PC-9 (cell line): ENCODE data around the gene ZNRF3. TPM values are rescaled to one million over a fixed set of nuclear protein-coding genes. Genes with fewer than 3 reads are reported as not detected.

Experiments used
- BruUV-seq: library from RNA; stranded (reverse); fragments of 400-500 nt; replicated peaks from 2 replicates; lab custom pipeline; 2021; lab: Mats Ljungman, UMichigan
- CTCF ChIA-PET: fragments of 300-600 bp; sonication (Branson Sonifier 250); formaldehyde crosslinking; loops from one replicate; lab custom pipeline; 2022; ENCODE audit warnings: antibody characterized with exemption; lab: Charles Lee
- POLR2A ChIA-PET: fragments of 300-600 bp; sonication (Branson Sonifier 250); formaldehyde crosslinking; loops from one replicate; lab custom pipeline; 2022; ENCODE audit warnings: antibody characterized with exemption; ENCODE audit not compliant: unreplicated experiment; lab: Charles Lee
- DNase-seq, 2 experiments: peaks; one replicate each; pipeline versions ENCODE4 v3.0.0 to v3.0.0-alpha.2; 2015 to 2022; ENCODE audit warnings: mixed read lengths in 1 of 2
- H2AFZ ChIP-seq: fragments of 200-600 bp; sonication (generic); 2 replicates; pipeline ENCODE4 v1.8.1; 2017; ENCODE audit warnings: antibody characterized with exemption
- H3F3A ChIP-seq: fragments of 200-600 bp; sonication (generic); 2 replicates; pipeline ENCODE4 v1.8.1; 2017; ENCODE audit warnings: antibody characterized with exemption, mild to moderate bottlenecking, low read depth; ENCODE audit not compliant: insufficient read depth
- H3K27ac ChIP-seq: fragments of 200-600 bp; sonication (generic); 2 replicates; pipeline ENCODE4 v1.6.1; 2016; ENCODE audit warnings: mixed run types
- H3K27me3 ChIP-seq: fragments of 200-600 bp; sonication (generic); 2 replicates; pipeline ENCODE4 v1.6.1; 2016; ENCODE audit warnings: low read depth, mixed run types; ENCODE audit not compliant: insufficient read depth
- H3K36me3 ChIP-seq: fragments of 200-600 bp; sonication (generic); 2 replicates; pipeline ENCODE4 v1.6.1; 2016; ENCODE audit warnings: low read depth, mixed run types
- H3K4me1 ChIP-seq: fragments of 200-600 bp; sonication (generic); replicated peaks from 2 replicates; pipeline ENCODE4 v1.6.1; 2016; ENCODE audit warnings: mixed run types; ENCODE audit not compliant: insufficient read depth
- H3K4me2 ChIP-seq: fragments of 200-600 bp; sonication (generic); 2 replicates; pipeline ENCODE4 v1.6.1; 2017; ENCODE audit warnings: mixed run types
- H3K4me3 ChIP-seq: fragments of 200-600 bp; sonication (generic); 2 replicates; pipeline ENCODE4 v1.6.1; 2016; ENCODE audit warnings: mixed run types
- H3K79me2 ChIP-seq: fragments of 200-600 bp; sonication (generic); 2 replicates; pipeline ENCODE4 v1.6.1; 2017; ENCODE audit warnings: low read depth, mixed run types
- H3K9me2 ChIP-seq: fragments of 200-600 bp; sonication (generic); 2 replicates; pipeline ENCODE4 v1.8.1; 2017; ENCODE audit warnings: mild to moderate bottlenecking; ENCODE audit not compliant: insufficient read depth
- H3K9me3 ChIP-seq: fragments of 200-600 bp; sonication (generic); 2 replicates; pipeline ENCODE4 v1.8.1; 2016; ENCODE audit warnings: low read depth; ENCODE audit not compliant: insufficient read depth
- H4K20me1 ChIP-seq: fragments of 200-600 bp; sonication (generic); 2 replicates; pipeline ENCODE4 v1.8.1; 2017; ENCODE audit not compliant: insufficient read depth
- CTCF ChIP-seq: fragments of 200-600 bp; sonication (generic); conservative IDR thresholded peaks from 2 replicates; pipeline ENCODE4 v1.6.1; 2017; ENCODE audit warnings: mixed run types, antibody characterized with exemption, mild to moderate bottlenecking, moderate library complexity
- EZH2 ChIP-seq: fragments of 200-600 bp; sonication (generic); IDR thresholded peaks from 2 replicates; pipeline ENCODE4 v1.8.0; 2017; ENCODE audit warnings: antibody characterized with exemption, low read depth
- intact Hi-C: fragments of 100-400 bp; cut with micrococcal nuclease; formaldehyde crosslinking; loops from one replicate; pipeline ENCODE4 v1.10.0; 2022; ENCODE audit not compliant: unreplicated experiment
- total RNA-seq: library from RNA; stranded (reverse); gene quantifications from 2 replicates; pipeline ENCODE4 v1.2.3, GENCODE V29; 2021

The ZNRF3 gene
- total RNA-seq, 1 experiment from 2014 or later: 5.2 TPM

- no peak overlapping the region for H3K4me2 ChIP-seq
- DNase-seq: no peak
- no TSS peak for BruUV-seq
- intact Hi-C loops: no loop called here
- no peaks in the 10 kb centered on the region for H3K27me3 ChIP-seq
- H2AFZ ChIP-seq: no peak overlapping the region
- no peaks in the 10 kb centered on the region for H3K4me1 ChIP-seq
- H3F3A ChIP-seq: no peaks in the 10 kb centered on the region
- H3K27ac ChIP-seq: no peak overlapping the region
- H3K36me3 ChIP-seq: no peaks in the 10 kb centered on the region
- H4K20me1 ChIP-seq: no peaks in the 10 kb centered on the region
- 0 out of 2 replicates have a peak, but pooled peaks cover 4% of the 10 kb centered on the region for H3K79me2 ChIP-seq
- H3K9me3 ChIP-seq: no peaks in the 10 kb centered on the region
- H3K4me3 ChIP-seq: no peak overlapping the region
- ChIA-PET POLR2A (no interaction called here), CTCF (no interaction called here)
- TF ChIP-seq CTCF (no peak), EZH2 (no peak)
- H3K9me2 ChIP-seq: no peaks in the 10 kb centered on the region
These were observed 38.2 kb downstream of the ZNRF3 start for GRCh38 chr22:28921585-28921879.

GRCh38 chr22:28922540-28923244 is 39.3 kb downstream of the ZNRF3 start:
- Histone ChIP-seq H3F3A (no peaks in the 10 kb centered on the region), H3K4me1 (no peaks in the 10 kb centered on the region), H3K4me3 (no peak overlapping the region), H4K20me1 (no peaks in the 10 kb centered on the region), H3K27me3 (no peaks in the 10 kb centered on the region), H3K79me2 (0 out of 2 replicates have a peak, but pooled peaks cover 4% of the 10 kb centered on the region), H3K9me2 (no peaks in the 10 kb centered on the region), H3K27ac (no peak overlapping the region), H2AFZ (no peak overlapping the region), H3K9me3 (no peaks in the 10 kb centered on the region), H3K4me2 (no peak overlapping the region), H3K36me3 (no peaks in the 10 kb centered on the region)
- BruUV-seq: no TSS peak
- ChIA-PET CTCF (no interaction called here), POLR2A (interaction anchor here (0.7 kb wide), 1 partner anchor 82 kb away, joined by 5 read pairs; no protein-coding TSS in a partner anchor)
- DNase-seq: no peak
- intact Hi-C loops: no loop called here
- TF ChIP-seq EZH2: no peak
- no peak for TF ChIP-seq CTCF

DNA sequence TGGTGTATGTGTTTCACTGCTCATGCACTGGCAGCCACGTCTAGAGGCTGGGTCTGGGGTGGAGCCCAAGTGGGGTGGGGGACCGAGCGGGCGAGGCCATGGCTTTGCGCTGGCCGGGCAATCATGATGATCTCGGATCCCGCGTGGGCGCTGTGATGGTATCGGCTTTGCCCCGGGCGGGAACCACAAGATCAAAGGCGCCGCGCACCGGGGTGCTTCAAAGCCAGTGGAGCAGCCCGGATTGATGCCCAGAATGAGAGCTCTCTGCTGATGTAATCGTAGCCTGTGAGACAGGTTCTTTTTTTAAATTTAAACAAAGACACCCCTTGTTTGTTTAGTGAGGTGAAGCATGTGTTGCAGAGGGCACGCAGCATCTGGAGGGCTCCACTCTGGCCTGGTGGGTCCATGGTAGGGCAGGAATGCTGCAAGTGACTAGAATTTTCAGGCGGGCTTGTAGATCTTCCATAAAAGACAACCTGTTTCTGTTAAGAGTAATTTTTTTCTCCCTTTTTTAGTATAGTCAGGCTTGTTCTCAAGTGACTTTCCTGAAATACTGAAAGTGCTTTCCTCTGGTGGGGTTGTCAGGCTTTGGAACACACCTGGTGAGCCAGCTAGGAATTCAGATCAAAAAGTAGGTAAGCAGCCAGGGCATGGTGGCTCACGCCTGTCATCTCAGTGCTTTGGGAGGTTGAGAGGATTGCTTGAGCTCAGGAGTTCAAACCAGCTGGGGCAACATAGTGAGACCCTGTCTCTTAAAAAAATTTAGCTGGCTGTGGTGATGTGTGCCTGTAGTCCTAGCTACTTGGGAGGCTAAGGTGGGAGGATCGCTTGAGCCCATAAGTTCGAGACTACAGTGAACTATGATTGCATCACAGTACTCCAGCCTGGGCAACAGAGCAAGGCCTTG is 40.7 kb downstream of the ZNRF3 start:
- no peaks in the 10 kb centered on the region for H3K4me1 ChIP-seq
- ChIA-PET POLR2A (interaction anchor here (0.5 to 0.7 kb wide), 2 partner anchors 14 to 52 kb away, joined by 4 read pairs; no protein-coding TSS in a partner anchor), CTCF (no interaction called here)
- H2AFZ ChIP-seq: no peak overlapping the region
- intact Hi-C loops: no loop called here
- no peaks in the 10 kb centered on the region for H3K9me2 ChIP-seq
- H3K4me2 ChIP-seq: no peak overlapping the region
- TF ChIP-seq CTCF (no peak), EZH2 (no peak)
- no peaks in the 10 kb centered on the region for H3F3A ChIP-seq
- H3K27me3 ChIP-seq: no peaks in the 10 kb centered on the region
- H3K79me2 ChIP-seq: no peaks in the 10 kb centered on the region
- no TSS peak for BruUV-seq
- no peak overlapping the region for H3K4me3 ChIP-seq
- no peak overlapping the region for H3K27ac ChIP-seq
- DNase-seq: no peak
- no peaks in the 10 kb centered on the region for H3K36me3 ChIP-seq
- no peaks in the 10 kb centered on the region for H4K20me1 ChIP-seq
- no peaks in the 10 kb centered on the region for H3K9me3 ChIP-seq
